Measurements from ENCODE around the gene CNTN1.
"Not testable (repeated sequence)": the region's sequence is repeated elsewhere in the genome, so short reads cannot be mapped to it uniquely, and the experiment has no call there.

Gene CNTN1

DNA sequence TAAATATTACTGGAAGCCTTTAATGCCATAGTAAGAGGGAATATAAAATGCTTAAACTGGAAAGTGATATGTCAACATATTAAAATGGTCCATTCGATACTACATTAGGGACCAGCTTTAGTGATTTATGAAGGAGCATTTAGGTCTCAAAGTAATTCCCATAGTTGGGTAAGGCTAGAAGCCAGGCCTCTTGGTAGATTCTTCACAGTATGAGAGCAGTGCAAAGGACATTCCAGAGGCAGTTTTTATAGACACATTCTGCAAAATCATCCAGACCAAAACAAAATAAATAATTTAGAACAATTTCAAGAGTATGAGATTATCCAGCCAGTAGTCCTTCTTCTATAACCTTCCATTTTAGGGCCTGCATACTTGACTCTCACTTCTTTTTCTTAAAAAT lies 353.3 kb downstream of the CNTN1 start:
- DNase-seq (ENCODE audit: low spot score), result no peak

- DNase-seq (ENCODE audit: low spot score), result no peak
These were observed 356.8 kb downstream of the CNTN1 start for GRCh38 chr12:41049033-41049432.

DNA sequence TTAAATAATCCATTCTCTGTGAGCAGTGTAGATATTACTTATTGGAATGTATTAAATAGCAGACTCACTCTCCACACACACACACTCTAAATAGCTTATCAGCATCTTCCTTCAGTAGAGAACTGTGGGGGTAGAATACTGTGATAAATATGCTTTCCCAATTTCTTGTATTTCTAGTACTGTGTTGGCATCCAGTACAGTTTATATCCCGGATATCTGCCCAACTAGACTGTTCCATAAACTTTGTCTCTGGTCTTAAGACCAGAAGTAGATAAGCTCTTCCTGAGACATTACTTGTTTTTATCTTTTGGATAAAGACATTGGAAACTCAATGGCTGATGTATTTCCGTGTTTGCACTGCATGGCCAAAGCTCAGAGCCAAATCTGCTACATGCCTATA lies 359.7 kb downstream of the CNTN1 start:
- no peak for DNase-seq (ENCODE audit: low spot score)

- no peak for DNase-seq (ENCODE audit: low spot score)
These were observed 360.2 kb downstream of the CNTN1 start for GRCh38 chr12:41052441-41052840.

DNA sequence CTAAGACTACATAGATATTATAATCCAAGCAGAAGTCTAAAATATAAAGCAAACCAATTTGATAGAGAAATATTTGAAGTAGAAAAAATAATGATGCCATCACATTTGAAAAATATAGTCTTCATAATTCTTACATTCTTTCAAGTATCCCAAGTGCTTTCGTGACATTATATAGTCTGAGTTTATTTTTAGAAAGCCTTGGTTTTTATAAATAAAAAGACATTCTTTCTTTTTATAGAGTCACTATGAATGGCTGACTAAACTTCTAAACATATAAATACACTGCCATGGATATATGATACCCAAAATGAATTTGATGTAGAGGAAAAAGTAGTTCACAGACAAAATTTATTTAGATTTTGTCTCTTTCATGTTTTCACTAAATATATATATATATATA lies 360.8 kb downstream of the CNTN1 start:
- no peak for DNase-seq (ENCODE audit: low spot score)

DNA sequence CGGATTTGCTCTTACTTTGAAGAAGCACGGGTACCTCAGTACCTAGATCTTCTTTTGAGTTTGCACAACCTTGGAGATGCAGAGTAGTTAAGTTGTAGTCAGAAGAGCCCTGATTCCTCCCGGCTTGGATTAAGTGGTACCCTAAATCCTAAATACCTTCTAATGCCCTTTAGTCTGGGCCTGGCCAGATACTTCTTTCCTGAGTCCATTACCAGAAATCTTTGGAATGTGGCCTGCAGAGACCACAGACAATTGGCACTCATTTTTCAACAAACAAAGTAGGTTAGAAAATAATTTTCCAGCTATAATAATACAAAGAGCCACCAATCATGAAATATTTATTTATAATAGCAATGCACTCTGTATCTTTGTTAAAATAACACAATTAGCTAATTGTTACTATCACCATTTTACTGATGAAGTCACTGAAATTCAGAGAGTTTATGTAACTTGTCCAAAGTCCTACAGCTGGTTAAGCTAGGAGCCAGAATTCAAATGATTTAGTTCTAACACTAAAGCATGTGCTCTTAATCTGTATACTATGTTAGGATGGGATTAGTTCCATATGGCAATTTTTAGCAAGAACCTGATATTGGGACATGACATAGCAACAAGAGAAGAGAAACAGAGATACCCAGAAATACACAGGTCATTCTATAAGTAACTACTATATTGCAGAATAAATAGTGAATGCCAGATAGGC lies 363.8 kb downstream of the CNTN1 start:
- no peak for DNase-seq (ENCODE audit: low spot score)

- DNase-seq (ENCODE audit: low spot score), result no peak
These were observed 366.0 kb downstream of the CNTN1 start for GRCh38 chr12:41058266-41058665.

- DNase-seq (ENCODE audit: low spot score), result peak; percentile 20
These were observed 369.0 kb downstream of the CNTN1 start for GRCh38 chr12:41061192-41061591.

DNA sequence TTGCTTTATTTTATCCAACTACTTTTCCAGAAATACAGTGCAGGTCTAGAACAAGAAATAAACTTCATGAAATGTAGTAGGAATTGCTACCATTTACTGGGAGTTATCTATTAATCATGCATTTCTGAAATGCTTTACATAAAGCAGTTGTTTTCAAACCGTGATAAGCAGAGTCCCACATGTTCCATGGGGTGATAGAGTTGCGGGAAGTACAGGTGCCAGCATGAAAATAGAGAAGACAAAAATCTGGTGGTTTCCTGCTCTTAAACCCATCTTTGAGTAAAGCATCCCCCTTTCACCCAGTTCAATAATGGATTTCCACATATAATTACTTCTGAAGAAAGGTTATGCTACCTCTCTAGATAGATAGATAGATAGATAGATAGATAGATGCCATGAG lies 372.2 kb downstream of the CNTN1 start:
- no peak for DNase-seq (ENCODE audit: low spot score)

DNA sequence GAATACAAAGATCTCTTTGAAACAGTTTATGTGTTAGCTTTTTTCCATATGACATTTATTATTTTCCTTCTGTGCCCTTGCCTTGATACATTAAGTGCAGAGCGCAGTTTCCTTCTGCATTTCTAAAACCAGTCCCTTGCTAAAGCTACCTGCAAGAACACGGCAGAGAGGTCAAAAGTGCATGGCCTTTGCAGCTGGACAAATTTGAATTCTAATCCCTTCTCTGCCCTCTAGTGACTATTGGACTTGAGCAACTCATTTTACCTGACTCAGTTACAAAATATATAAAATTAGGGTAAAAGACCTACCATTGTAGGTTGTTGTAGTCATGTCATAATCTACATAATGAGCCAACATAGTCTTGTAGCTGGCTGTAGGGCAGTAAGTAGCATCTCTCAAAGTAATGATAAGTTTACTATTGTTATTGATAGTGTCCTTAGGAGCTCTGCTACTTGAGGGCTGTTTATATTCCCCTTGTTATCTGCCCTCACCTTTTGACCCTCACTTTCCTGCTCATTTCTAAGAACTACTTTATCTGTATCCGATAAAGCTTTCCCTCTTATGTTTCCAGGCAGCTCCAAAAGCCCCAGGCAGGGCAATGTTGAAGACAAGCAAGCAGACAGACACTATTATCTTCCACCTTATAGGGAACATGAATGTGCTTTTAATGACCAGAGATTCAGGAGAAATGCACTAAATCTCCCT lies 375.9 kb downstream of the CNTN1 start:
- no peak for DNase-seq (ENCODE audit: low spot score)

GRCh38 chr12:41073633-41074472 lies 381.6 kb downstream of the CNTN1 start:
- DNase-seq (ENCODE audit: low spot score), result no peak

DNA sequence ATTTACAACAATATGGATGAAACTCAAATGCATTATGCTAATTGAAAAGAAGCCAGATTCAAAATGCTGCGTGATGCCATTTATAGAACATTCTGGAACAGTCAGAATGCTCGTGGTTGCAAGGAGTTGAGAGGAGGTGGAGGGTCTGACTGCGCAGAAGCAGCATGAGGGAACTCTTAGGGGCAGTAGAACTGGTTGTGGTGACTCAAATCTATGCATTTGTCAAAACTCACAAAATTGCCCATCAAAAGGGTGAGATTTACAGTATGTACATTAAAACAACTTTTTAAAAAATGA lies 382.2 kb downstream of the CNTN1 start:
- no peak for DNase-seq (ENCODE audit: low spot score)

DNA sequence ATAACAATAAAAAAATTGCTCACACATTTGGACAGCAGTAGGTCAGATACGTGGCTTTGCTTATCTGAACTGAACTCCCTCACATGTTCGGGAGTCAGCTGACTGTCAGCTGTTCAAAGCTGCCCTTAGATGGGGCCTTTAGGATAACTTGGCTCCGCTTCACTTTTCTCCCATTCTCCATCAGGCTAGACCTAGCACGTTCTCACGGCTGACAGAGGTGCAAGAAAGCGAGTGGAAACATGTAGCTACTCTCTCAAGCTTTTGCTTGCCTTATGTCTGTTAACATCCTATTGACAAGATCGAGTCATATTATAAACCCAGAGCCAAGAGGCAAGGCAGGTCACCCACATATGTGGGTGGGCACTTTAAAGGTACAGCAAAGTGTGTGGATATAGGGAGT lies 383.9 kb downstream of the CNTN1 start:
- no peak for DNase-seq (ENCODE audit: low spot score)

DNA sequence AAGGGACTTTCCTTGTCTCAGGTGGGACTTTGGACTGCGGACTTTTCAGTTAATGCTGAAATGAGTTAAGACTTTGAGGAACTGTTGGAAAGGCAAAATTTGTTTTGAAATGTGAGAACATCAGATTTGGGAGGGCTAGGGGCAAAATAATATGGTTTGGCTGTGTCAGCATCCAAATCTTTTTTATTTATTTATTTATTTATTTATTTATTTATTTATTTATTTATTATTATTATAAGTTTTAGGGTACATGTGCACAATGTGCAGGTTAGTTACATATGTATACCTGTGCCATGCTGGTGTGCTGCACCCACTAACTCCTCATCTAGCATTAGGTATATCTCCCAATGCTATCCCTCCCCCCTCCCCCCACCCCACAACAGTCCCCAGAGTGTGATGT lies 389.0 kb downstream of the CNTN1 start:
- DNase-seq (ENCODE audit: low spot score), result not testable (repeated sequence)

DNA sequence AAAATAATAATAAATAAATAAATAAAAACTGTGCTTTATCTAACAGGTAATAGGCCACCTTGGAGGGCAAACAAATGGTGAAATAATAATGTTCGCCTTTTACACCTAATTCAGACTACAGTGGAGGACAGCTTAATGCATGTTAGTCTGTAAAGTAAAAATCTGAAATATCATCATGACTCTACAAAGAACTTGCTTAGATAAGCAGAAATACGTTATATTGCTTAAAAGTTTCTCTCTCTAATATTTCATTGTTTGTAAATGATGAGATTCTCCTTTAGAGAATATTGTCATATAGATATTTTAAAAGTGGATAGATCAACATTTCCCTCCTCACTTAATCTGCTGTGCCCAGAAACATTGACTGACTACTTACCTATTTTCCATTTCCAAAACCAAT lies 397.2 kb downstream of the CNTN1 start:
- DNase-seq (ENCODE audit: low spot score), result no peak

DNA sequence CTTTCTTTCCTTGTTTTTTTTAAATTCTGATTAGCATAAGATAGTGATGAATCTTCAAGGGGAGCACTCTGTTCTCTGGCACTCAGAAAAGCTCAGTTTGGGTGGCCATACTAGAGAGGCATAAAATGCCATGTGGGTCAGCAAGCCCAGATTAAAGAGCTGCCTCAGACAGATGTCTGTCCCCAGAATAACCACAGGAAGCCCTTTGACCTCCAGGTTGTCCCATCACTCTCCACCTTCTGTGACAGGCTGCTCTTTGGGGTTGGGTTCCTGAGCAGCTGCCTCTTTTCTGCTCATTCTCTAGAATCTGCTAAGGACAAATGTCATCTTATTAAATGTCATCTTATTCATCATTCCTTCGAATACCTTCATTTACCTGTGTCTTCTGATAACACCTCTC lies 399.9 kb downstream of the CNTN1 start:
- DNase-seq (ENCODE audit: low spot score), result no peak

- no peak for DNase-seq (ENCODE audit: low spot score)
These were observed 404.6 kb downstream of the CNTN1 start for GRCh38 chr12:41096797-41097196.

GRCh38 chr12:41100572-41100971 lies 408.3 kb downstream of the CNTN1 start:
- no peak for DNase-seq (ENCODE audit: low spot score)

- no peak for DNase-seq (ENCODE audit: low spot score)
These were observed 409.6 kb downstream of the CNTN1 start for GRCh38 chr12:41101806-41102205.

DNA sequence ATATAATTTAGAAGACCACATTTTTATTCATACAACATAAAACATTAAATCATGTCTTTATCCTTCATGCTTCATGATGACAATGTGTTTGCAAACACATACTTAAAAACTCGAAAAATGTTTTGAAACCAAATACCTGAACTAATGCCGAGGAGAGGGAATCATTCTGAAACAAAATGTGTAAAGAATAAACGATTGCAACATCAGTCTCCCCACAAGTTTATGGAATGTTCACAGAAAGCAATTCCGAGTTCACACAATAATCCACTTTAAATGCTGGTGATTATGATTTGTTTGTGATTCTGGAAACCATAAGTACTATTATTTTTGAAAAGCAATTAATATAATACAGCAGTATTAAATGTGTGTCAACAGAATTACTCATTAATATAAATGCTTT lies 411.4 kb downstream of the CNTN1 start:
- no peak for DNase-seq (ENCODE audit: low spot score)

GRCh38 chr12:41106315-41106714 lies 414.1 kb downstream of the CNTN1 start:
- no peak for DNase-seq (ENCODE audit: low spot score)

- peak; percentile 38 for DNase-seq (ENCODE audit: low spot score)
These were observed 415.8 kb downstream of the CNTN1 start for GRCh38 chr12:41108032-41108431.

DNA sequence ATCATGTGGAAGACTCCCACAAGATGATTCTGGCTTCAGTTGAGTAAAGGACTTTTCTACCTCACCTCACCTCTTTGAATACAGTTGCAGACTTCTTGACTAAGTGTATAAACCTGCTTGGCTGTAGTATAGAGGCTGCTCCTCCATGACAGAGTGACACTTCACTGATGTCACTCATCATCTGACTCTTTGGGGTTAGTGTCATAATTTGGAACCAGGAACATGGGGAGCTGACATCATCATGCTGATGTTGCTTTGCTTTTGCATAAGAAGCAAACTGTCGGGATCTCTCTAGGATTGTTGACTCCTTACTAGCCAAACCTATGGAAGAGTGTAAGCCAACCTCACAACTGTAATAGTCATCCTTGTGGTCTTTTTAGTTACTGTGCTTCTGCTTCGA lies 420.7 kb downstream of the CNTN1 start:
- no peak for DNase-seq (ENCODE audit: low spot score)

All from pons (tissue), 1 donor.